T follicular helper cell (primary cell): ENCODE data around the gene CARD14.
"Not testable (repeated sequence)": the region's sequence is repeated elsewhere in the genome, so short reads cannot be mapped to it uniquely, and the experiment has no call there.

Experiments used
- DNase-seq: peaks from one replicate; pipeline ENCODE4 v3.0.0-alpha.2; 2020; ENCODE audit warnings: low read depth

CARD14 gene

GRCh38 chr17:80147035-80147822 lies 22.6 kb upstream of the CARD14 start, which contains the start of gene EIF4A3:
Gene EIF4A3, minus strand, starts transcription at chr17:80147128. Its CDS starts 167 bp downstream, at chr17:80146961.
- peak; percentile 97 for DNase-seq

DNA sequence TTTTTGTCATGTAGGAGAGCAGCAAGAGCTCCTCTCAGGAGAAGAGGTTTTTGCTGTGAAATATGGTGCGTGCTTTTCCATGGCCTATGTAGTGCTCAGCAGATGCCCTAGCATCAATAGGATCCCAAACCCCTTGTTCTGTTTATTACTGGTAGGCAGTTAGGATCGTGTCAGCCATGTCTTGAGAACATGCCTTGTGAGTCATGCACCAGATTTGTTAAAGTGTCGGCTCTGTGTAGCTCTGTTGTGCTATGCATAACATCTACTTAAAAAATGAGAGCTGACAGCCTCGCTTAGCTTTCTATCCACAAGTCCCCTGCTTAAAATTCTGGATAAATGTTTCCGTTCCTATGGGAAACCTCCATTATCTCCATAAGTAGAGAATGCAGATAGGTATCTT lies 18.5 kb upstream of the CARD14 start:
- no peak for DNase-seq

GRCh38 chr17:80152081-80152702 lies 17.6 kb upstream of the CARD14 start:
- DNase-seq: no peak

GRCh38 chr17:80153004-80153403 lies 16.8 kb upstream of the CARD14 start:
- no peak for DNase-seq

DNA sequence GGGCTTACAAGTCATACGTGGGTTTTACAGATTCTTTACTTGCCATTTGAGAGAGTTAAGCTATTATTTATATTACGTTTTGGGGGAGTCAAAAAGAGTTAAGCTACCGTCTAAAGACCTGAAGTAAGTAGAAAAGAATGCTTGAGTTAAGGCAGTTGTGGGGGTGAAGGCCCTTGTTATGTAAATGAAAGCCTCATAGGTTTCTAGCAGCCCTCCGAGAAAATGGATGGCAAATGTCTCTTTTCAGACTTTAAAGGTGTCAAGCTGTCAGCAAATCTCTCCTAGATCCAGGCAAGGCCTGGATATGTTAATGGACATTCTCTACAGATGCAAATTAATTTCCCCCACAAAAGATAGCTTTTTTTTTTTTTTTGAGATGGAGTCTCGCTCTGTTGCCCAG lies 15.7 kb upstream of the CARD14 start:
- DNase-seq: no peak

GRCh38 chr17:80155600-80155999 lies 14.2 kb upstream of the CARD14 start:
- DNase-seq: not testable (repeated sequence)

DNA sequence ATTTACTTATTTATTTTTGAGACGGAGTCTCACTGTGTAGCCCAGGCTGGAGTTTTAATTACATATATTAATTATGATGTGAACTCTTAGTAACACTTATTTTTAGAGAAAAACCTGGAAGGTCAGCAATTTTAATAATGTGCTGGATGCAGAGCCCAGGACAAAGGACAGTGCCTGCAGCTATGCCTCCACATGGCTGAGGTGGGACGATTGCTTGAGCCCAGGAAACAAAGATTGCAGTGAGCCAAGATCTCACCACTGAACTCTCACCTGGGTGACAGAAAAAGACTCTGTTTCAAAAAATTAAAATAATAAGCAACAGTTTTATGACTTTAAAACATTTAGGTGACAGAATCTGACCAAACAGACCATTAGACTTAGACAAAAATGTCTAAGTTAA lies 11.0 kb upstream of the CARD14 start:
- DNase-seq: no peak

DNA sequence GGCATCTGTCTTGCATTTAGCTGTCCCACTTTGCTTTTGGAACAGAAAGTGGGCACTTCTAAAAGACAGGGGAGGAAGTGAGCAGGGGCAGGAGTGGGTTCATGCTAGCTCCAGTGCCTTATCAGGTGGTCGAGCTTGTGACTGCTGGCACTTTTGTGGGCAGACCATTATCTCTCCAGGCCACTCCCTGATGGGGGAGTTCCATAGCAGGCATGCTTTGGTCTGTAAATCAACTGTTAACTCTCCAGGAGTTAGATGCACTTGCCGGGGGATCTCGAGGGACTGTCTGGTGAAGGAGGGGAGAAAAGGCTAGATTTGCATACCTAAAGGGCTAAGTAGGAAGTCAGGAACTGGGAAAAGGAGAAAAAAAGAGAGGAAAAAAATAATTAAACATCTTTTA lies 9.3 kb upstream of the CARD14 start:
- no peak for DNase-seq

DNA sequence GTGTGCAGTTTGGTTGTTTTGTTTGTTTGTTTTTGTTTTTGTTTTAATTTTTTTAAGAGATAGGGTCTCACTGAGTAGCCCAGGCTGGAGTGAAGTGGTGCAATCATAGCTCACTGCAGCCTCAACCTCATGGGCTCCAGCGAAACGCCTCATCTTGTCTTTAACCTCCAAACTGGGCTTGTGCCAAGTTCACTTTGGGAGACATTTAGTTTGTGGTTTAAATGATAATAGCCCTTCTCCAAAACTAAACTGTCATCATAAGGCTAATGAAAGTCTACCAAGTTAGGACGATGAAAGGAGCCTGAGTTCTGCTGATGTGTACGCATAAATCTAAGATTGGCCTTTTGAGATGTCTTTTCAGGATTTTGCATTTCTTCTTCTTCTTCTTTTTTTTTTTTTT lies 6.5 kb upstream of the CARD14 start:
- DNase-seq: no peak

GRCh38 chr17:80164185-80164584 lies 5.6 kb upstream of the CARD14 start:
- DNase-seq: no peak

DNA sequence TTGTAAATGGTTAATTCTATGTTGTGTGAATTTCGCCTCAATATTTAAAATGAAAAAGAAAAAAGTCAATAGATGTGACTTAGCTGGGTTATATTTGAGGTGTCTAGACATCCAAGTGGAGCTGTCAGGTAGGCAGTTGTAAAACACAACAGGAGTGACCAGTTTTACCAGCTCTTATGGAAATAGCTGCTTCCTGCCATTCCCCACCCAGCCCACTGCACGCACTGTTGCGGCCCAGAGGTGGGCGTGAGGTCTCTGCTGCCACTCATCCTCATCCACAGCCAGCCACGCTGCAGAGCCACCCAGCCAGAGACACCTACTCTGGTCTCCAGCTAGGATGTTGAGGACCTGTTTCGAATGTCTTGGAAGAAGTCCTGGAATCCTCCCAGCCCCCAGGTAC lies 3.4 kb upstream of the CARD14 start:
- no peak for DNase-seq

DNA sequence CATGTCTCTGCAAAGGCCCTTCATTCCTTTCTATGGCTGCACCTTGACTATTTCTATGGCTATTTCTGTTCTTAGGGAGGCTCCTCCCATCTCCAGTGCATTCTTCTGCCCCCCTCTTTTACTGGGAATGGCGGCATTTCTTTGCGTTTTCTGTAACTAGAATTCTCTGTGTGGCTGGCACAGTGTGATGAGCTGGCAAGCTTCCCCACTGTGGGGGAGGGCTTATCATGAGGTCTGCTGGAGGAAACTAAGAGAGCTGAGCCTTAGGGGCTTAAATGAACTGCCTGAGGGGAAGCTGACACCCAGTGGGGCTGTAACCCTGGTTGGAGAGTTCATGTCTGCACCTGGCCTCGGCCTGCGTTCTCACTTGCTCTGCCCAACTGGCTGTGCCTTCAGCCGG lies 1.5 kb upstream of the CARD14 start:
- no peak for DNase-seq

DNA sequence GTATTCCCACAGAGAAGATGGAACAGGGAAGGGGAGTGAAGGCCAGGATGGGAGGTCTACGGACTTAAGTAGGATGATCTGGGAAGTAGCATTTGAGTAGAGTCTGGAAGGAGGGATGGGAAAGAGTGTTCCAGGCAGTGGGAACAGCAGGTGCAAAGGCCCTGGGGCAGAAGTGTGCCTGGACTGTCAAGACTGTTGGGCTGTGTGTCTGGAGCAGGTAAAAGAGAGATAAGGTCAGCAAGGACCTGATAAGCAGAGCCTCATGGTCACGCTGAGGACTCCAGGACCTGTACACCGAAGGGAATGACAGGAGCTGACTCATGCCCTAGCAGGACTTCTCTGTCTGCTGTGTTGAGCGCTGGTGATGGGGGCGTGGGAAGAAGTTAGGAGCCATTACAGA lies 723 bp upstream of the CARD14 start:
- DNase-seq: no peak

GRCh38 chr17:80171681-80172080 lies 1.9 kb downstream of the CARD14 start:
- no peak for DNase-seq

- no peak for DNase-seq
Observed at GRCh38 chr17:80173126-80173525, 3.3 kb downstream of the CARD14 start.

GRCh38 chr17:80173916-80174315 lies 4.1 kb downstream of the CARD14 start:
- DNase-seq: no peak

DNA sequence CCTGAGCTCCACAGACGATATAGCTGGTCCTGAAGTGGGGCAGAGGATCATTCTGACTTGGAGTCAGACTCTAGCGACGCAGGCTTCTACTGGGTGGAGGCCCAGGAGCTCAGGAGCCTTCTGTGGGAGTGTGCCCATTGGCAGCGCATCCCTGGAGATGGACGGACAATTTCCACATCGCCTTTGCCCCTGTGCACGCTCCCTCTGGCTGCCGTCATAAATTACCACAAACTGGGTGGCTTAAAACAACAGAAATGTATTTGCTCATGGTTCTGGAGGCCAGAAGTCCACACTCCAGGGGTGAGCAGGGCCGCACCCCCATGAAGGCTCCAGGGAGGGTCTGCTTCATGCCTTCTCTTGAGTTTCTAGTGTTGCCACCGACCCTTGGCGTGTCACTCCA lies 6.9 kb downstream of the CARD14 start:
- DNase-seq: no peak

DNA sequence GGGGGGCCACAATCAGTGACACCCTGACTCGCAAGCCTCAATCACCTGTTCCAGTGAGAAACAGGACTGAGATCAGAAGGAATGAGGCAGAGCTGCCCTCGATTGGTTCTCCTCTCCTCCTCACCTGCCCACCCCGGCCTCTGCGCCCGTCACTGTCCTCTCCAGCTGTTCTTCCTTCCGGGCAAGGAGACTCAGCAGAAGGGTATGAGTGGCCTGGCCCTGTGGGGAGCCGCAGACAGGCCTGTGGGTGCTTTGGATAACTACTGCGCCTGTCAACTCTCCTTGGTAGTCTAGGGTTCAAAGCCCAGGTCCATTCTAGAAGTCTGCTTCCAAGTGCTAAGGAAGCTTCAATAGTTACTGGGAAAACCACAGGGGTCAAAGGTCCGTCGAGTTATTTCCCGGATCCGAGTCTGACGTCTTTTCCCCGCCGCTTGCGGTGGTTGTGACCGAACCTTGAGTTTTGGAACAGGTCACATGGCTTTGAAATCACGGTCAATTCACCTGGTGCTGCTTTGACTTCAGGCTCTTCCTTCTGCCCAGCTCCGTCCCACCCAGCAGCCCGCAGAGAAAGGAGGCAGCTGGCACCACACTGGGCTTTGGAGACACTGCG lies 8.3 kb downstream of the CARD14 start:
- DNase-seq: no peak

GRCh38 chr17:80180192-80180591 lies 10.4 kb downstream of the CARD14 start:
- no peak for DNase-seq

DNA sequence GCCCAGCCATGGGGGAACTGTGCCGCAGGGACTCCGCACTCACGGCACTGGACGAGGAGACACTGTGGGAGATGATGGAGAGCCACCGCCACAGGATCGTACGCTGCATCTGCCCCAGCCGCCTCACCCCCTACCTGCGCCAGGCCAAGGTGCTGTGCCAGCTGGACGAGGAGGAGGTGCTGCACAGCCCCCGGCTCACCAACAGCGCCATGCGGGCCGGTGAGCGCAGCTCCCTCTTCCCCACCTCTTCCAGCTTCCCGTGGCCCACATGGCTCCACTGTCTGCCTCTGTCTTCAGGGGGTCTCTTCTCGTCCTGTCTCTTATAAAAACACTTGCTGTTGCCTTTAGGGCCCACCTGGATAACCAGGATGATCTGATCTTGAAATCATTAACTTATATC lies 11.6 kb downstream of the CARD14 start:
- DNase-seq: no peak

- no peak for DNase-seq
Observed at GRCh38 chr17:80182118-80182844, 12.5 kb downstream of the CARD14 start.

- DNase-seq: no peak
Observed at GRCh38 chr17:80182845-80183223, 13.0 kb downstream of the CARD14 start.
